Liver (tissue), 9 donors: ENCODE measurements around the gene DEAF1. TPM values are rescaled to one million over a fixed set of nuclear protein-coding genes. Genes with fewer than 3 reads are reported as not detected.

Experiments used
- DNase-seq: peaks from one replicate; pipeline ENCODE4 v3.0.0-alpha.2; 2017; ENCODE audit warnings: low spot score
- H3K27ac ChIP-seq, 2 donors: one replicate each; pipeline ENCODE4 v1.7.0; 2013; ENCODE audit warnings: inconsistent platforms in 2 of 2, low read length in 2 of 2, control low read depth in 1 of 2, low read depth in 1 of 2, mild to moderate bottlenecking in 1 of 2
- H3K27me3 ChIP-seq, 4 donors: one replicate each; pipeline versions ENCODE4 v1.6.1 to v1.7.0; 2013; ENCODE audit warnings: low read length in 3 of 4, inconsistent platforms in 1 of 4, mild to moderate bottlenecking in 1 of 4, moderate library complexity in 1 of 4; ENCODE audit not compliant: control insufficient read depth in 4 of 4, insufficient read depth in 4 of 4
- H3K36me3 ChIP-seq, 4 donors: one replicate each; pipeline versions ENCODE4 v1.6.1 to v1.7.0; 2013; ENCODE audit warnings: low read length in 3 of 4, mild to moderate bottlenecking in 3 of 4, low read depth in 1 of 4, moderate library complexity in 1 of 4; ENCODE audit not compliant: control insufficient read depth in 4 of 4, insufficient read depth in 3 of 4
- H3K4me1 ChIP-seq, 4 donors: one replicate each; pipeline versions ENCODE4 v1.6.1 to v1.7.0; 2013; ENCODE audit warnings: low read length in 3 of 4, mild to moderate bottlenecking in 3 of 4, moderate library complexity in 1 of 4; ENCODE audit not compliant: control insufficient read depth in 4 of 4, insufficient read depth in 4 of 4
- H3K4me3 ChIP-seq, 3 donors: one replicate each; pipeline versions ENCODE4 v1.6.1 to v1.7.0; 2013; ENCODE audit warnings: low read length in 3 of 3, control low read depth in 1 of 3, low read depth in 1 of 3, mild to moderate bottlenecking in 1 of 3
- H3K9ac ChIP-seq, 2 donors: one replicate each; pipeline ENCODE4 v1.7.0; 2013; ENCODE audit warnings: low read length in 2 of 2, mild to moderate bottlenecking in 2 of 2, moderate library complexity in 2 of 2, control low read depth in 1 of 2, low read depth in 1 of 2
- H3K9me3 ChIP-seq, 4 donors: one replicate each; pipeline versions ENCODE4 v1.6.1 to v1.7.0; 2013; ENCODE audit warnings: low read length in 3 of 4; ENCODE audit not compliant: control insufficient read depth in 4 of 4
- EGR1 ChIP-seq, 2 donors: IDR thresholded peaks; 2 replicates each; pipeline ENCODE4 v1.6.1; 2016 to 2018; ENCODE audit warnings: antibody characterized with exemption in 2 of 2, low read depth in 2 of 2
- FOXA1 ChIP-seq: IDR thresholded peaks from 2 replicates; pipeline ENCODE4 v1.6.1; 2016; ENCODE audit warnings: antibody characterized with exemption
- FOXA2 ChIP-seq: IDR thresholded peaks from 2 replicates; pipeline ENCODE4 v1.6.1; 2016; ENCODE audit warnings: antibody characterized with exemption
- GABPA ChIP-seq, 2 donors: IDR thresholded peaks in 1 of 2; conservative IDR thresholded peaks in 1 of 2; 2 replicates each; pipeline ENCODE4 v1.6.1; 2016; ENCODE audit warnings: antibody characterized with exemption in 2 of 2, mild to moderate bottlenecking in 1 of 2, moderate library complexity in 1 of 2
- HNF4A ChIP-seq, 2 donors: conservative IDR thresholded peaks; 2 replicates each; pipeline ENCODE4 v1.6.1; 2016; ENCODE audit warnings: antibody characterized with exemption in 2 of 2, mild to moderate bottlenecking in 2 of 2
- HNF4G ChIP-seq: IDR thresholded peaks from 2 replicates; pipeline ENCODE4 v1.6.1; 2016; ENCODE audit warnings: antibody characterized with exemption
- JUND ChIP-seq, 2 donors: IDR thresholded peaks; 2 replicates each; pipeline ENCODE4 v1.6.1; 2016; ENCODE audit warnings: antibody characterized with exemption in 2 of 2
- NR2F2 ChIP-seq: IDR thresholded peaks from 2 replicates; pipeline ENCODE4 v1.6.1; 2016; ENCODE audit warnings: antibody characterized with exemption
- RAD21 ChIP-seq, 2 donors: IDR thresholded peaks; 2 replicates each; pipeline ENCODE4 v1.6.1; 2016; ENCODE audit warnings: antibody characterized with exemption in 2 of 2, mild to moderate bottlenecking in 2 of 2
- RXRA ChIP-seq, 2 donors: IDR thresholded peaks; 2 replicates each; pipeline ENCODE4 v1.6.1; 2017 to 2018; ENCODE audit warnings: antibody characterized with exemption in 2 of 2, mild to moderate bottlenecking in 1 of 2
- SP1 ChIP-seq: IDR thresholded peaks from 2 replicates; pipeline ENCODE4 v1.6.1; 2018; ENCODE audit warnings: antibody characterized with exemption, mild to moderate bottlenecking
- TAF1 ChIP-seq: conservative IDR thresholded peaks from 2 replicates; pipeline ENCODE4 v1.6.1; 2016; ENCODE audit warnings: antibody characterized with exemption, mild to moderate bottlenecking
- YY1 ChIP-seq: IDR thresholded peaks from 2 replicates; pipeline ENCODE4 v1.6.1; 2016; ENCODE audit warnings: antibody characterized with exemption, mild to moderate bottlenecking
- WGBS: extraction: QIAGEN DNeasy Blood & Tissue Kit; methylation state at CpG from one replicate; pipeline ENCODE4 v1.1.7; 2013; 5-methylcytosine and 5-hydroxymethylcytosine counted together
- polyA plus RNA-seq, 2 donors: library from polyadenylated mRNA; stranded (reverse) in 1 of 2; unstranded in 1 of 2; fragments of 200-250 nt in 1 of 2; fragments of >200 nt in 1 of 2; fragmentation: Nextera tagmentation in 1 of 2; extraction: Ambion mirVana in 1 of 2; gene quantifications; one replicate each; pipeline versions ENCODE4 v1.2.1 to v1.2.3, GENCODE V29; 2013 to 2015
- total RNA-seq, 2 donors: library from RNA; depleted of rRNA; stranded (reverse); fragments of >200 nt; gene quantifications; one replicate each; pipeline ENCODE4 v1.2.3, GENCODE V29; 2014
- TF ChIP-seq, protein P1 (sequence below): IDR thresholded peaks from 2 replicates; pipeline ENCODE4 v1.6.1; 2016; ENCODE audit warnings: antibody characterized with exemption
- TF ChIP-seq, protein P2 (sequence below): fragments of 150-350 bp; IDR thresholded peaks from 2 replicates; pipeline ENCODE4 v1.5.1; 2017; ENCODE audit warnings: improper control_type of control experiment, low read depth, low read length; ENCODE audit not compliant: missing input control
- TF ChIP-seq, protein P3 (sequence below): IDR thresholded peaks from 2 replicates; pipeline ENCODE4 v1.6.1; 2016; ENCODE audit warnings: antibody characterized with exemption
- TF ChIP-seq, protein P4 (sequence below): IDR thresholded peaks from 2 replicates; pipeline ENCODE4 v1.6.1; 2016; ENCODE audit warnings: antibody characterized with exemption, mild to moderate bottlenecking
- TF ChIP-seq, protein P5 (sequence below): IDR thresholded peaks from 2 replicates; pipeline ENCODE4 v1.6.1; 2016; ENCODE audit warnings: antibody characterized with exemption
- donor health status: healthy.
- donor health status: healthy.
- donor health status: healthy.
- donor health status: healthy.
- donor health status: healthy.

Gene DEAF1
- total and polyA plus RNA-seq, 4 donors: 7.0 to 11.4 (median 10.1) TPM

DNA sequence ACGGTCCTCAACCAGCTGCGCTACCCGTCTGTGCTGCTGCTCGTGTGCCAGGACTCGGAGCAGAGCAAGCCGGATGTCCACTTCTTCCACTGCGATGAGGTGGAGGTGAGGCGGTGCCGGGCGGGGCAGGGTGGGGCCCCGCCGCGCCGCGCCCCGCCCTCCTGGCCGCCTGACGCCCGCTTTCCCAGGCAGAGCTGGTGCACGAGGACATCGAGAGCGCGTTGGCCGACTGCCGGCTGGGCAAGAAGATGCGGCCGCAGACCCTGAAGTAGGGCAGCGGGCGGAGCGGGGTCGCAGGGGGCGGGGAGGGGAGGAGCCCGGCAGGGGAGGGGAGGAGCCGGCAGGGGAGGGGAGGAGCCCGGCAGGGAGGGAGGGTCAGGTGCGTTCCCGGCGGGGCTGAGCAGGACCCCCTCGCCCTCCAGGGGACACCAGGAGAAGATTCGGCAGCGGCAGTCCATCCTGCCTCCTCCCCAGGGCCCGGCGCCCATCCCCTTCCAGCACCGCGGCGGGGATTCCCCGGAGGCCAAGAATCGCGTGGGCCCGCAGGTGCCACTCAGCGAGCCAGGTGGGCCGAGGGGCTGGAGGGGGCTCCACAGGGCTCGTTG, 25.7 kb upstream of the DEAF1 start:
- Histone ChIP-seq H3K27me3 (no peaks in the 10 kb centered on the region), H3K9me3 (no peaks in the 10 kb centered on the region), H3K36me3 (peaks cover 2 to 37% (median 20%) of the 10 kb centered on the region in 4 donors)

DNA sequence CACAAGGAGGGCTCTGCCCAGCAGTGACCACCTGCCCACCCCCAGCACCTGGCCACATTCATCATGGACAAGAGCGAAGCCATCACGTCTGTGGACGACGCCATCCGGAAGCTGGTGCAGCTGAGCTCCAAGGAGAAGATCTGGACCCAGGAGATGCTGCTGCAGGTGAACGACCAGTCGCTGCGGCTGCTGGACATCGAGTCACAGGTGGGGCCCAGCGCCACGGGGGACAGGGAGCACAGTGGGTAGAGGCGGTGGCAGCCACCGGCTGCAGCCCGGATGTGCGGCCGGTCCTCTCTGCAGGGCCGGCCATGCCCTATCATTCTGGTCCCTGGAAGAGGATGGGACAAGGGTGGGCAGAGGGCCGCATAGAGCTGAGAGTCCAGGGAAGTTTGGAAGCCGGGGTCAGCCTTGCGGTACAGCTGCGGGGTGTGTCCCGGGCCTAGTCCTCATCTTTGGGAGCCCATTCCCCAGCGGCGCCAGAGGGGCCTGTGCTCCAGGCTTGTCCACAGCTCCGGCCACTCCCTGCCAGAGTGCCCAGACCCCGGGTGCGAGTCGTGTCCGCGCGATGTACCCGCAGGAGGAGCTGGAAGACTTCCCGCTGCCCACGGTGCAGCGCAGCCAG, 25.1 kb upstream of the DEAF1 start:
- H3K36me3 ChIP-seq: peaks cover 2 to 35% (median 20%) of the 10 kb centered on the region in 4 donors
- no peaks in the 10 kb centered on the region for H3K27me3 ChIP-seq
- DNase-seq: no peak
- H3K27ac ChIP-seq: no peak overlapping the region
- no peak for TF ChIP-seq YY1
- H3K4me1 ChIP-seq: peaks cover 3 to 13% (median 7%) of the 10 kb centered on the region in 4 donors
- H3K4me3 ChIP-seq: no peak overlapping the region
- 84% methylated on average over 35 of the region's 35 CpGs for WGBS
- no peak overlapping the region for H3K9ac ChIP-seq
- H3K9me3 ChIP-seq: no peaks in the 10 kb centered on the region

More for the DNA sequence above, 25.7 kb upstream of the DEAF1 start:
- Histone ChIP-seq H3K9ac (no peak overlapping the region), H3K27ac (no peak overlapping the region), H3K4me3 (peak overlapping the region in 1 of 3 donors; percentile 22), H3K4me1 (peaks cover 0 to 13% (median 5%) of the 10 kb centered on the region in 4 donors)
- WGBS: 58% methylated on average over 53 of the region's 53 CpGs
- no peak for DNase-seq
- TF ChIP-seq FOXA2: no peak

DNA sequence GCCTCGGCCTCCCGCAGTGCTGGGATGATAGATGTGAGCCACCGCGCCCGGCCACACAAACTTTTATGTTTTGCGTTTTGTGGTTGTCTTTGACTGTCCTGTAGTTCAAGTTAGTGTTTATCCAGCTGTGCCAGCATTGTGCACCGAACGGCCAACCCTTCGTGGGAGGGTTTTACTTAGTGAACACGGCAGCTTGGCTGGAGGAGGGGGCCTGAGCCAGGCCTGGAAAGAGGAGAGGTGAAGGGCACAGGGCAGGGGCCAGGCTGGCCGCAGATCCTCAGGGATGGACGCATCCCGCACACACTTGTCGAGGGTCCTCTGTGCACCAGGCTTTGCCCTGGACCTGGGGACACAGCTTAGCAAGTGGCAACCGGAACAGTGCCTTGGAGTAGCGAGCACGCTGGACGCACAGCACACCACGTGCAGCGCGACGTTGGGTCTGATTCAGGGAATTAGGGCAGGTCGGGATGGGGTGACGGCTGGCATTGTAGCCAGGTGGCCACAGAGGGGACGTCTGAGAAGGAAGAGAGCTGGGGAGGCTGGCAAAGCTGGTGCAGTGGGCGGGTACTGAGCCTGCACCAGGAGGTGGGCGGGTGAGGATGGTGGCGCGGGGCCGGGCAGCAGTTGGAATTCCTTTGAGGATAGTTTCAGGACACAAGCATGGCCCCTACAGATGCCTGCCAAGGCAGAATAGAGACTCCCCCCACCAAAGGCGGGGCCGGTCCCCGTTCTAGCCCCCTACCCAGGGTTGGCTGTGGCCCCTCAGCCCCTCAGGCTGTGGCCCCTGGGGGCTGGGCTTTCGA, 24.4 kb upstream of the DEAF1 start:
- WGBS: 87% methylated on average over 34 of the region's 34 CpGs
- Histone ChIP-seq H3K36me3 (peaks cover 2 to 34% (median 17%) of the 10 kb centered on the region in 4 donors), H3K9me3 (no peaks in the 10 kb centered on the region), H3K4me3 (no peak overlapping the region), H3K9ac (no peak overlapping the region), H3K27me3 (no peaks in the 10 kb centered on the region), H3K4me1 (peaks cover 7 to 16% (median 10%) of the 10 kb centered on the region in 4 donors), H3K27ac (no peak overlapping the region)
- no peak for DNase-seq
- TF ChIP-seq JUND (IDR thresholded peaks at IDR 0.05) (no peak), SP1 (no peak), EGR1 (IDR thresholded peaks at IDR 0.05; ENCODE audit: low read depth in 2 of 2) (no peak), FOXA1 (no peak), TAF1 (no peak), HNF4A (conservative IDR thresholded peaks at IDR 0.05) (no peak), RXRA (IDR thresholded peaks at IDR 0.05) (no peak), NR2F2 (no peak), YY1 (no peak), HNF4G (no peak), RAD21 (IDR thresholded peaks at IDR 0.05) (no peak), GABPA (IDR thresholded peaks at IDR 0.05 in 1 of 2, conservative IDR thresholded peaks at IDR 0.05 in 1 of 2) (no peak)
- TF ChIP-seq, protein P1, sequence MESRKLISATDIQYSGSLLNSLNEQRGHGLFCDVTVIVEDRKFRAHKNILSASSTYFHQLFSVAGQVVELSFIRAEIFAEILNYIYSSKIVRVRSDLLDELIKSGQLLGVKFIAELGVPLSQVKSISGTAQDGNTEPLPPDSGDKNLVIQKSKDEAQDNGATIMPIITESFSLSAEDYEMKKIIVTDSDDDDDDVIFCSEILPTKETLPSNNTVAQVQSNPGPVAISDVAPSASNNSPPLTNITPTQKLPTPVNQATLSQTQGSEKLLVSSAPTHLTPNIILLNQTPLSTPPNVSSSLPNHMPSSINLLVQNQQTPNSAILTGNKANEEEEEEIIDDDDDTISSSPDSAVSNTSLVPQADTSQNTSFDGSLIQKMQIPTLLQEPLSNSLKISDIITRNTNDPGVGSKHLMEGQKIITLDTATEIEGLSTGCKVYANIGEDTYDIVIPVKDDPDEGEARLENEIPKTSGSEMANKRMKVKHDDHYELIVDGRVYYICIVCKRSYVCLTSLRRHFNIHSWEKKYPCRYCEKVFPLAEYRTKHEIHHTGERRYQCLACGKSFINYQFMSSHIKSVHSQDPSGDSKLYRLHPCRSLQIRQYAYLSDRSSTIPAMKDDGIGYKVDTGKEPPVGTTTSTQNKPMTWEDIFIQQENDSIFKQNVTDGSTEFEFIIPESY: no peak
- TF ChIP-seq, protein P2, sequence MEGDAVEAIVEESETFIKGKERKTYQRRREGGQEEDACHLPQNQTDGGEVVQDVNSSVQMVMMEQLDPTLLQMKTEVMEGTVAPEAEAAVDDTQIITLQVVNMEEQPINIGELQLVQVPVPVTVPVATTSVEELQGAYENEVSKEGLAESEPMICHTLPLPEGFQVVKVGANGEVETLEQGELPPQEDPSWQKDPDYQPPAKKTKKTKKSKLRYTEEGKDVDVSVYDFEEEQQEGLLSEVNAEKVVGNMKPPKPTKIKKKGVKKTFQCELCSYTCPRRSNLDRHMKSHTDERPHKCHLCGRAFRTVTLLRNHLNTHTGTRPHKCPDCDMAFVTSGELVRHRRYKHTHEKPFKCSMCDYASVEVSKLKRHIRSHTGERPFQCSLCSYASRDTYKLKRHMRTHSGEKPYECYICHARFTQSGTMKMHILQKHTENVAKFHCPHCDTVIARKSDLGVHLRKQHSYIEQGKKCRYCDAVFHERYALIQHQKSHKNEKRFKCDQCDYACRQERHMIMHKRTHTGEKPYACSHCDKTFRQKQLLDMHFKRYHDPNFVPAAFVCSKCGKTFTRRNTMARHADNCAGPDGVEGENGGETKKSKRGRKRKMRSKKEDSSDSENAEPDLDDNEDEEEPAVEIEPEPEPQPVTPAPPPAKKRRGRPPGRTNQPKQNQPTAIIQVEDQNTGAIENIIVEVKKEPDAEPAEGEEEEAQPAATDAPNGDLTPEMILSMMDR: no peak
- TF ChIP-seq, protein P3, sequence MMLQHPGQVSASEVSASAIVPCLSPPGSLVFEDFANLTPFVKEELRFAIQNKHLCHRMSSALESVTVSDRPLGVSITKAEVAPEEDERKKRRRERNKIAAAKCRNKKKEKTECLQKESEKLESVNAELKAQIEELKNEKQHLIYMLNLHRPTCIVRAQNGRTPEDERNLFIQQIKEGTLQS: no peak
- TF ChIP-seq, protein P4, sequence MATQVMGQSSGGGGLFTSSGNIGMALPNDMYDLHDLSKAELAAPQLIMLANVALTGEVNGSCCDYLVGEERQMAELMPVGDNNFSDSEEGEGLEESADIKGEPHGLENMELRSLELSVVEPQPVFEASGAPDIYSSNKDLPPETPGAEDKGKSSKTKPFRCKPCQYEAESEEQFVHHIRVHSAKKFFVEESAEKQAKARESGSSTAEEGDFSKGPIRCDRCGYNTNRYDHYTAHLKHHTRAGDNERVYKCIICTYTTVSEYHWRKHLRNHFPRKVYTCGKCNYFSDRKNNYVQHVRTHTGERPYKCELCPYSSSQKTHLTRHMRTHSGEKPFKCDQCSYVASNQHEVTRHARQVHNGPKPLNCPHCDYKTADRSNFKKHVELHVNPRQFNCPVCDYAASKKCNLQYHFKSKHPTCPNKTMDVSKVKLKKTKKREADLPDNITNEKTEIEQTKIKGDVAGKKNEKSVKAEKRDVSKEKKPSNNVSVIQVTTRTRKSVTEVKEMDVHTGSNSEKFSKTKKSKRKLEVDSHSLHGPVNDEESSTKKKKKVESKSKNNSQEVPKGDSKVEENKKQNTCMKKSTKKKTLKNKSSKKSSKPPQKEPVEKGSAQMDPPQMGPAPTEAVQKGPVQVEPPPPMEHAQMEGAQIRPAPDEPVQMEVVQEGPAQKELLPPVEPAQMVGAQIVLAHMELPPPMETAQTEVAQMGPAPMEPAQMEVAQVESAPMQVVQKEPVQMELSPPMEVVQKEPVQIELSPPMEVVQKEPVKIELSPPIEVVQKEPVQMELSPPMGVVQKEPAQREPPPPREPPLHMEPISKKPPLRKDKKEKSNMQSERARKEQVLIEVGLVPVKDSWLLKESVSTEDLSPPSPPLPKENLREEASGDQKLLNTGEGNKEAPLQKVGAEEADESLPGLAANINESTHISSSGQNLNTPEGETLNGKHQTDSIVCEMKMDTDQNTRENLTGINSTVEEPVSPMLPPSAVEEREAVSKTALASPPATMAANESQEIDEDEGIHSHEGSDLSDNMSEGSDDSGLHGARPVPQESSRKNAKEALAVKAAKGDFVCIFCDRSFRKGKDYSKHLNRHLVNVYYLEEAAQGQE: no peak
- TF ChIP-seq, protein P5, sequence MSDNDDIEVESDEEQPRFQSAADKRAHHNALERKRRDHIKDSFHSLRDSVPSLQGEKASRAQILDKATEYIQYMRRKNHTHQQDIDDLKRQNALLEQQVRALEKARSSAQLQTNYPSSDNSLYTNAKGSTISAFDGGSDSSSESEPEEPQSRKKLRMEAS: no peak
